Stimulated activated CD4-positive, alpha-beta T cell treated with anti-CD3 and anti-CD28 coated beads, Interleukin-4, amount 100 ng/mL, for 1 hour (primary cell): Measurements from ENCODE around the gene TEX30.

Experiments used
- DNase-seq: peaks from one replicate; pipeline ENCODE4 v3.0.0-alpha.2; 2020

The TEX30 gene

DNA sequence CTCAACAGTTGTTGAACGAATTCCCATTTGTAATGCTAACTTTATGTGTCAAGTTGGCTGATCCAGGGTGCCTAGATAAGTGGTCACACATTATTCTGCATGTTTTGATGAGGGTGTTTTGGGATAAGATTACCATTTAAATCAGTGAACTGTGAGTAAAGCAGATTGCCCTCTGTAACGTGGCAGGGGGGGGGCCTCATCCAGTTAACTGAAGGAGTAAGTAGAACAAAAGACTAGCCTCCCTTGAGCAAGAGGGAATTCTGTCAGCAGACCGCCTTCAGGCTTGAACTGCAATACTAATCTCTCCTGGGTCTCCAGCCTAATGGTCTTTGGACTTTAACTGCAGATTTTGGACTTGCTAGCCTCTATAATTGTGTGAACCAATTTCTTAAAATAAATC, 4.2 kb upstream of the TEX30 start:
- DNase-seq: no peak

DNA sequence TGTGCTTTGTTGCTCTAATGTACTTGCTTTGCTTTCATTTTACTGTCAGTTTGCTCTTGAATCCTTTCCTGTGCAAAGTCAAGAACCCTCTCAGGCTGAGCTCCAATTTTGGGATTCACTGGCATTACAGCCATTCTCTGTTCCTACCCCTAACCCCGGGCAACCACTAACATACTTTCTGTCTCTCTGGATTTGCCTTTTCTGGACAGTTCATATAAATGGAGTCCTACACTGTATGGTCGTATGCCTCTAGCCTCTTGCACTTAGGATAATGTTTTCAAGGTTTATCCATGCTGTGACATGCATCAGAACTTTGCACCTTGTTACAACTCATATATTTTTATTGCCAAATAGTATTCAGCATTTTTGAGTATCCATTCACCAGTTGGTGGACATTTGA, 2.7 kb upstream of the TEX30 start:
- no peak for DNase-seq

GRCh38 chr13:102774591-102775520, 1.3 kb upstream of the TEX30 start:
- no peak for DNase-seq

- peak; percentile 27 for DNase-seq
Observed at GRCh38 chr13:102774214-102774568, 605 bp upstream of the TEX30 start.

DNA sequence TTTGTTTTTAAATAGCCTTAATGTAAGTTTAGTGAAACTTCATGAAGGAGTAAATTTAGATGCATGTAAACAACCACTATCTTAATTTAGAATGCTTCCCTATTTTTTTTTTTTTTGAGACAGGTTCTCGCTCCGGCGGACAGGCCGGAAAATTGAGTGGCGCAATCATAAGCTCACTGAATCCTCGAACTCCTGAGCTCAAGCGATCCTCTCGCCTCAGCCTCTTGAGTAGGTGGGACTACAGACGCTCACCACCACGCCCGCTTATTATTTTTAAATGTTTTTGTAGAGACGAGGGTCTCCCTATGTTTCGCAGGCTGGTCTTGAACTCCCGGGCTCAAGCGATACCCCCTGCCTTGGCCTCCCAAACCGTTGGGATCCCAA, 1.6 kb downstream of the TEX30 start:
- no peak for DNase-seq

GRCh38 chr13:102771298-102772041, 2.1 kb downstream of the TEX30 start:
- no peak for DNase-seq

DNA sequence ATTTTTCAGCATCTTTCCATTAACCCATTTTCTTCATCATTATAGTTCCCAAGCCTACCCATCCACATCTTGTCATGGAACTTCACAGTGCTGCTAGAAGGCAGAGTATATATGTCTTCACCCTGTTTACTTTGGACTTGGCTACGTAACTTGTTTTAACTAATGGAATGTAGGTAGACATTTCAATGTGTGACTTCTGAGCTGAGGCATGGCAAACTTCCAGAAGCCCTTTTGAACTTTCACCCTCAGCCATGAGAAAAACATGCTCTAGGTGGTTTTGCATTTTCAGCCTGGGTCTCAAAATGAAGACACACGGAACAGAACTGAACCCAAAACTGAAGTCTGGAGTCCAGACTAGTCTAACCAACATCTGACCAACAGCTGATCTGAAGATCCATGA, 3.2 kb downstream of the TEX30 start:
- no peak for DNase-seq

DNA sequence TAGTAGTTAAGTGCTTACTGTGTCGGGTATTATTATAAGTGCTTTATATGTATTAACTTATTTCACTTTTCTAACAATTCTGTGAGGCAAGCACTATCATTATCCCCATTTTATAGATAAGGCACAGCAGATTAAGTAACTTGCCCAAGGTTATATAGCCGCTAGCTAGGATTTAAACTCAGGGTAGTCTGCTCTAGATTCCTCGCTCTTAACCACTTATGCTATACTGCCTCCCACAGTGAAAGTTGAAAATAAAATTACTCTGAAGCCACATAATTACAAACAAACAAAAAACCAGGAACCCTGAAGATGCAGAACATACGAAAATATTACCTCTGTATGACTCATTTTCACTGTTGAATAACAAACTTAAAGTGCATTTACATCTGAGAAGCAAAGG, 3.9 kb downstream of the TEX30 start:
- no peak for DNase-seq

- no peak for DNase-seq
Observed at GRCh38 chr13:102768909-102769308, 4.7 kb downstream of the TEX30 start.

- DNase-seq: no peak
Observed at GRCh38 chr13:102763741-102764140, 9.8 kb downstream of the TEX30 start.

GRCh38 chr13:102761071-102761470, 12.5 kb downstream of the TEX30 start:
- DNase-seq: no peak

DNA sequence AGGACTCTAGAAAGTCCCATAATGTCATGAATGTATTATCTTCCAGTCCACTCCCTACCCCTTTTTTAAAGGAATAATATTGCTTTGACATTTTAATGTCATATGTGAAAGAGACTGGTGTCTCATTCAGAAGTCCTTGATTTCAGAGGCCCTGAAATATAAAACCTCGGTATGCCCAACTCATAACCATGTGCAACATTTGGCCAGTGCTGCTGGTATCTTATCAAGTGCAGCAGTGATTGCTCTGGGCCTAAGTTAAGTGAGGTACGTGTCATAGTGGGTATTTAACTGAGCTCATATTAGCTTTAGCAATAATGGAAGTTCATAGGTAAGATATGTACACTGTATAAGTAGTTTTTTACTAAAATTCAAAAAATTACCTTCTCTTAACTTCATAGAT, 14.7 kb downstream of the TEX30 start:
- DNase-seq: no peak

GRCh38 chr13:102757006-102757405, 16.6 kb downstream of the TEX30 start:
- DNase-seq: no peak

- DNase-seq: no peak
Observed at GRCh38 chr13:102751886-102752285, 21.7 kb downstream of the TEX30 start.

GRCh38 chr13:102742506-102742905, 31.1 kb downstream of the TEX30 start:
- no peak for DNase-seq

- no peak for DNase-seq
Observed at GRCh38 chr13:102742101-102742500, 31.5 kb downstream of the TEX30 start.

- DNase-seq: no peak
Observed at GRCh38 chr13:102729560-102730270, 43.9 kb downstream of the TEX30 start.

- DNase-seq: no peak
Observed at GRCh38 chr13:102726430-102726829, 47.2 kb downstream of the TEX30 start.

DNA sequence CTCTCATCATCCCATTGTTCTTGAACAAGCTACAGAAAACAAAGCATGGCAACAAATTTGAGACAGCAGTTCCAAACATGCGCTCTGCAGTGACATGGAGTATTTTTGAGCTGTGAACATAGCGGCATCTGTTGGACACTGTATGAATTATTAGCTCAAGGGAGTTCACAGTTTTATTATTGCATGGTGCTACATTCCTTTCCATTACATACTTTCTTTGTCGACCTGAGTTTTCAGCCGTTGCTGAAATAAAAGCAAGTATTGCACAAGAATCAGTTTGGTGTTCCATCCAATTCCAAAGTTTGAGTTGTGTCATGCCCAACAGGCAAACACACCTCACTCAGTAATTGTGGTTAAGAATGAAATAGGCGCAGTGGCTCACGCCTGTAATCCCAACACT, 48.7 kb downstream of the TEX30 start:
- no peak for DNase-seq

DNA sequence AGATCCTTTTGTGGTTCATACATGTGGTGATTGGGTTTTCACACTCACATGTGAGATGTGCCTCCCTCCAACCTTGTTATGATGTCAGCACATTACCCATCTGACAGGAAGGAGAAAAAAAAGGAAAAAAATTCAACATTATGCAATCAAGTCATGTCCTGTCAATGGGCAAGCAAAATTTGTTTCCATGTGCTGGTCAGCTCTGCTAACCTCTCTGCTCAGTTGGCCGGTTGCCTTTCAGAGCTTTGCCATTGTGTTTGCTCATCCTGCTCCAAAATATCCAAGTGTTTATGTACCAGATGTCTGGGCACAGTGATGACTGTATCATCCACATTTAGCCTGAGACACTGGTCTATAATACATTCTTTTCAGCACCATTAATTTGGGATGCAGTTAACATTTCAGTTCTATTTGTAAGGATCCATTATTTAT, 51.8 kb downstream of the TEX30 start:
- DNase-seq: no peak

- no peak for DNase-seq
Observed at GRCh38 chr13:102718746-102719145, 54.8 kb downstream of the TEX30 start.
